ENCODE data around the gene SORL1.
"Not testable (repeated sequence)": the region's sequence is repeated elsewhere in the genome, so short reads cannot be mapped to it uniquely, and the experiment has no call there.

The SORL1 gene

DNA sequence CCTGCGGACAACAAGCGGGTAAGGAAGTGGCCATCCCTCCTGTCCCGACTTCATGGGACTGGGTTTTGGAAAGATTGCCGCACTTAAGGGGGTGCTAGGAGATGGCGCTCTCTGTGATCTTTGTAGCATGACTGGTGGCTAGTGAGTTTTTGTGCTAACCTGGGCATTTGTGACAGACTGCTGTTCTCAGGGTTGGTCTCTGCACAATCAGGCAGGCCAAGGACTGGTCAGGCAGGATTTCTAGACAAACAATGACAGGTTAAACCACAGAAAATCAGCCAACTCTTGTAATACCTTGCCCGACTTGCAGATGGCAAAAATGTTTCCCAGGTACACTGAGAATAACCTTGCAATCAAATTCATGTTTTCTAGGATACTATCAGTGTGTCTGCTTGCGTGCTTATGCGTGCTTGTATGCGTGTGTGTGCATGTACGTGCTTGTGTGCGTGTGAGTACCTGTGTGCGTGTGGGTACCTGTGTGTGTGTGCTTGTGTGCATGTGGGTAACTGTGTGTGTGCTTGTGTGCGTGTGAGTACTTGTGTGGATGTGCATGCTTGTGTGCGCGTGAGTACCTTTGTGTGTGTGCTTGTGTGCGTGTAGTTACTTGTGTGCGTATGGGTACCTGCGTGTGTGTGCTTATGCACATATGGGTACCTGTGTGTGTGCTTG, 26.2 kb downstream of the SORL1 start:
- DNase-seq, result no peak

DNA sequence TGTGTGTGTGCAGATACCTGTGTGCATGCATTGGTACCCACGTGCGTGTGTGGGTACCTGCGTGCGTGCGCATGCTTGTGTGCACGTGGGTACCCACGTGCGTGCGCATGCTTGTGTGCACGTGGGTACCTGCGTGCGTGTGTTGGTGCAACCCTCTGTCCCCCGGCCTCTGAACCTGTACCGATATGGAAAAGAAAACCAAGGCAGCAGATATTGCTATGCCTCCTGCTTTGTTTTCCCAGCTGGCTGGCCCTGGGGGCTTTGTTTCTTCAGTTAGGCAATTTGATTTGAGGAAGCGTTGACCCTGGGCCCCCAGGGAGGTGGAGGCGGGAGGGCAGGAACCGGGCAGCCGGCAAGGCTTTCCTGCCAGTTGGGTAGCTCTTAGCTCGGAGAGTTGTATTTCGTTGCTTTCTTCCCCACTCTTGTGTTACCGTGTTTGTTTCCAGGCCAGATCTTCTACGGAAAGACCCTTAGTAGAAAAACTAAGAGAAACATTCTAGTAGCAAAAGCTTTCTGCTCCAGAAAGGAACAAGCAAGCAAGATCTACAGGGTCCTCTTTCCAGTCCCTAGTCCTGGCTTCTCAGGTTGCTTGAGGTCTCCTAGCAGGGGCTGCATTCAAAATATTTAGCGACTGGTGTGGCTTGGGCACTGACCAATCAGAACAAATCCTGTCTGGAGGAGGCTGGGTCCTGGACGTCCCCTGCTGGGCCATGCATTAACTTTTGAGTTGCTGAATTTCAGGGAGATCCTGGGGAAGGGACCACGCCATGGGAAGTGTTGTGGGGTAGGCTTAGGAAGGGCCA, 27.0 kb downstream of the SORL1 start:
- DNase-seq, result no peak

GRCh38 chr11:121479698-121480238, 27.7 kb downstream of the SORL1 start:
- DNase-seq, result no peak

DNA sequence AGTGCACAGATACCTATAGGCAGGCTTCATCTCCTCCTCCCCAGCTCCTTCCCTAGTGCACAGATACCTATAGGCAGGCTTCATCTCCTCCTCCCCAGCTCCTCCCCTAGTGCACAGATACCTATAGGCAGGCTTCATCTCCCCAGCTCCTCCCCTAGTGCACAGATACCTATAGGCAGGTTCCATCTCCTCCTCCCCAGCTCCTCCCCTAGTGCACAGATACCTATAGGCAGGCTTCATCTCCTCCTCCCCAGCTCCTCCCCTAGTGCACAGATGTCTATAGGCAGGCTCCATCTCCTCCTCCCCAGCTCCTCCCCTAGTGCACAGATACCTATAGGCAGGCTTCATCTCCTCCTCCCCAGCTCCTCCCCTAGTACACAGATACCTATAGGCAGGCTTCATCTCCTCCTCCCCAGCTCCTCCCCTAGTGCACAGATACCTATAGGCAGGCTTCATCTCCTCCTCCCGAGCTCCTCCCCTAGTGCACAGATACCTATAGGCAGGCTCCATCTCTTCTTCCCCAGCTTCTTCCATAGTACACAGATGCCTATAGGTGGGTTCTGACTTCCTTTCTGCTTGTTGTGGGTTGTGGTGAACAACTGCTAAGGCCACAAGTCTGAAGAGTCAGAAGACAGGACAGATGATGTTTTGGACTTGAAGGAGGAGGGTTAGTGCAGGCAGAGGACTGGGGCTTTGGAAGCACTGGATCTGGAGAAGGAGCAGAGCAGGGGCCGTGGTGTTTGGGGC, 29.5 kb downstream of the SORL1 start:
- not testable (repeated sequence) for DNase-seq

GRCh38 chr11:121482231-121483129, 30.4 kb downstream of the SORL1 start:
- DNase-seq, result no peak

GRCh38 chr11:121483805-121484480, 31.8 kb downstream of the SORL1 start:
- no peak for DNase-seq

GRCh38 chr11:121485216-121485615, 33.1 kb downstream of the SORL1 start:
- no peak for DNase-seq

- DNase-seq, result no peak
Observed at GRCh38 chr11:121486054-121486453, 33.9 kb downstream of the SORL1 start.

DNA sequence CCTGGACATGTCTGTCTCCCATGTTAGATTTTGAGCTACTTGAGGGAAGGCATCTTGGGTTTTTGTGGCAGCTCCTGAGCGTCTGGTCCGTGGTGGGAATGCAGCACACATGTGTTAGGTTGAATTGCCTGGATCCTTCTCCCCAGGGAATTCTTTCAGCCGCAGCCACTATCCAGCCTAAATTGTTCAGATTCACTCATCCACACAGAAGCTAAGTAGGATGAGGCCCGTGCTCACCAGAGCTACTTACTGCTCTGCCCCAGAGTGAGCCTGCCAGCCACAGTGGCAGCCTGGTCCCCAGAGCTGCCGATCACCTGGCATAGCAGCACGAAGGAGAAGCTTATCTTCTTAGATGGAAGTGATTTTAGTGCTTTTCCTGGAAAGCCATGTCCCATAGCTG, 35.1 kb downstream of the SORL1 start:
- DNase-seq, result no peak

- no peak for DNase-seq
Observed at GRCh38 chr11:121488170-121488569, 36.1 kb downstream of the SORL1 start.

DNA sequence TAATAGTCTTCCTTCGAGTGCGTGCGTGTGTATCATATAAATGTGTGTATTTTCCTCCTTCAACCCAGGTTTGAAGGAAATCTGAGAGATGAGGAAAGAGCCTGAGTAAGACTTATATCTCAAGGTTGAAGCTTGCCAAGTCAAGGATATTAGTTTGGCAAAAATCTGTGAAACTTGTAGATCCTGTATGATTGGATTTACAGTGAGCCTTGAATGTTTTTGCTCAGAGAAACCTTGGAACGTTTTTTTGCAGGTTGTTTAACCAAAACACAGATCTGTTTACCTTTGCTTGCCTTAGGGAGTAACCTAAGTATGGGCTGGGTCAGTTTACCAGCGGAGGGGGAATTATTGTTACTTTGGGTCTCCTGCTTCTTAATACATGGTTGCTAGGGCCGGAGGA, 36.5 kb downstream of the SORL1 start:
- no peak for DNase-seq

- no peak for DNase-seq
Observed at GRCh38 chr11:121489823-121490222, 37.7 kb downstream of the SORL1 start.

GRCh38 chr11:121494355-121495099, 42.4 kb downstream of the SORL1 start:
- DNase-seq, result no peak

GRCh38 chr11:121497176-121497998, 45.3 kb downstream of the SORL1 start:
- no peak for DNase-seq

DNA sequence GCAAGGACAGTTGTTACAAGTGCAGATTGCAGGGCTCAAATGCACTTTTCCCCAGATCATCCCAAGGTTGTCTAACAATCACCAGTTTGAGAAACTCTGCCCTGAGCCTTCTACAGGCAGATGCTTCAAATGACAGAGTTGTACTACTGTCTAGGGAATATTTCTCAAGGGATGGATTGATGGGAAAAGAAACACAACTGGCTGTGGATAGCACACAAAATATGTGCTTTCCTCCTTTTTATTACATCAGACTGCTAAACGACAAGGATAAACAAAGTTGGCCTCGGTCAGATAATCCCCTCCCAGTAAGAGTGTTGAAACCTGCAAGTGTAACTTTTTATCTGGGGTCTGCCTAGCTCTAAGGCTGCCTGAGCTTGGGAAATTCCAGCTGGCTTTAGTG, 47.3 kb downstream of the SORL1 start:
- no peak for DNase-seq

DNA sequence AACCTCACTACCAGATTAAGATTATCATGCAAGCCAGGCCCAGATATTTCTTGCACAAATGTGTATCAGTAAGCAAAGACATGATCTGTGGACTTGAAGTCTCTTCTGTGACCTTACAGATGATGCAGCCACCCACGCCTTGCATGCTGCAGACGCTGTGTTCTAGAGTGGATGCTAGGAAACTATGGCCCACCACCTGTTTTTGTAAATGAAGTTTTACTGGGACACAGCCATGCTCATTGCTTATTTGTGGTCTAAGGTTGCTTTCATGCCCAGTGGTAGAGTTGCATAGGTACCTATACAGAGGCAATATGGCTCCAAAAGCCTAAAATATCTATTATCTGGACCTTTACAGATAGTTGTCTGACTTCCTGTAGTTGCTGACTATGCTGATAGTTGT, 48.2 kb downstream of the SORL1 start:
- DNase-seq, result no peak

DNA sequence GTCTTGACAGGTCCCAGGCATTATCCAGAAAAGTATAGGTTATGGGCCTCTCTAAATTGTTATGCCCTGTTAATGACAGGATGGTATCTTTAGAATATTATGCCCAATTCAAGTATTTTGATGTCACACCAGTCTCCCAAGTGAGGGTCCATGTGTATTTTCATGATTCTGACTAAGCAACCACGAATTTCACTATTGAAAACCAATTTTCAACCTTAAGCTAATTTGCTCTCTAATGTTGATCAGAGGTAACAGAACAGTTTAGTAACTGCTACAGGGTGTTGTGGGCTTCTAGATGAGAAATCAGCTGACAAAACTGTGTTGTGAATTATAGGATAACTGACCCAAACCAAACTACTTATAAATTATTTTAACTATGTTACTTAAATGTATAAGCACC, 48.6 kb downstream of the SORL1 start:
- DNase-seq, result no peak

GRCh38 chr11:121503051-121503450, 50.9 kb downstream of the SORL1 start:
- DNase-seq, result no peak

- not testable (repeated sequence) for DNase-seq
Observed at GRCh38 chr11:121506237-121506636, 54.1 kb downstream of the SORL1 start.

DNA sequence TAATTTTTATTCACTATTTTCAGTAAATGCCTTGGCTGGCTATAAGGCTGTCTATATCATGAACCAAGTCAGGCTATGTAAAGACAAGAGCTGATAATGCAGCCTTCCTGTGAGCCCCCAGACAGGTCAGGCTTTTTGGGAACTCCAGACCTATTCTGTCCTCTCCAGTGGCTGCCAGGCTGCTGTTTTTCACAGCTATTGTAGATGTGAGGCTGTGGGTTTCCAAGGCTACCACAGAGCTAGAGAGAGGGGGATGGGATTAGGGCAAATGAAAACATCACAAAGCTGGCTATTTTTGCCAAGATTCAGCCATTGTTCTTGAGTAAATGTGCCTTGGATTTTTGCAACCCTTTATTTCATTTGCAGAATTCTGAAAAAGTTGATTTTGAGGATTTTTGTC, 56.3 kb downstream of the SORL1 start:
- no peak for DNase-seq

Measured in NCI-H2107 (cell line).